Measurements from ENCODE around the gene PSMG3. TPM values are rescaled to one million over a fixed set of nuclear protein-coding genes. Genes with fewer than 3 reads are reported as not detected.
A peak's percentile ranks its signal among the peaks of the same experiment; 100 is the strongest.

The PSMG3 gene
- total RNA-seq, 1 donor from 2014 or later = 19.3 TPM

- Histone ChIP-seq H3K27ac (ENCODE audit: low read depth, low read length) (peak overlapping the region; percentile 69), H3K4me1 (ENCODE audit: control insufficient read depth in 3 of 3, insufficient read depth in 3 of 3, low read length in 3 of 3) (peaks cover 31 to 34% (median 33%) of the 10 kb centered on the region in 3 donors), H3K4me3 (ENCODE audit: low read length in 3 of 3) (peak overlapping the region in 1 of 3 donors; percentile 5), H3K9me3 (ENCODE audit: control insufficient read depth in 3 of 3, low read length in 3 of 3) (no peaks in the 10 kb centered on the region), H3K9ac (ENCODE audit: low read depth in 1 of 3, low read length in 3 of 3) (peak overlapping the region in 1 of 3 donors; percentile 9), H3K36me3 (ENCODE audit: control insufficient read depth in 3 of 3, insufficient read depth in 3 of 3, low read length in 3 of 3) (peaks cover 11 to 14% (median 12%) of the 10 kb centered on the region in 3 donors), H3K27me3 (ENCODE audit: control insufficient read depth in 3 of 3, insufficient read depth in 3 of 3, low read length in 3 of 3) (no peaks in the 10 kb centered on the region)
These were observed 1.8 kb downstream of the PSMG3 start for GRCh38 chr7:1567896-1568510.

DNA sequence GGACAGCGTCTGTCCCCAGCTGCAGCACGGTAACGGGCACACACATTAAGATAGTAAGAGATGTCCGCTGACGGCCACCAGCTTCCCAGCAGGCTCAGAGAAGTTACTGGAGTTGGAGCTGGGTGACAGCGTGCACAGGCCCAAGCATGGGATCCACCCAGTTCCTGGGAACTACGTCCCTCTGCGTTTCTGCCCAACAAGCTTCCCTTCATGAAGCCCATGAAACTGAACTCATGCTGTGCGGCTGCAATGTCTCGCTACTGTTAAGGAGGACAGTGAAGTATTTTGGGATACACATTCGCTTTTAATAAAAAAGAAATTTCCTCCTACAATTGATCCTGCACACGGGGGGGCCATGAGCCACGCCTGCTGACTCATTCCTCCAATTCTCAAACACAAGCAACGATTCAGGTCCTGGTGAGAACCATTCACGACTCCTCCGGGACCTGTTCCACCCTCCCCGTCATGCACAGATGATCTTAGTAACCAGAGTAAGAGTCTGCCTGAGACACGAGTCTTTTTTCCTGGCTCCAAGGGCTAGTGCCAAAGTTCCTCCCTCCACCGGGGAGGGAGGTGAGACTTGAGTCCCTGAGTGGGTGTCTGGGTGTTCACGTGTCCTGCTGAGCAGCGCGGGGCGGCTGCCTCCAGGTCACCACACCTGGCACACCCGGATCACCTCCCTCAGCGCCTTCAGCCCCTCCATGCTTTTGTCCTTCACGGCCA, 2.6 kb downstream of the PSMG3 start:
- Histone ChIP-seq H3K27me3 (ENCODE audit: control insufficient read depth in 3 of 3, insufficient read depth in 3 of 3, low read length in 3 of 3) (no peaks in the 10 kb centered on the region), H3K4me3 (ENCODE audit: low read length in 3 of 3) (peak overlapping the region in 2 of 3 donors; percentile 5 to 30), H3K4me1 (ENCODE audit: control insufficient read depth in 3 of 3, insufficient read depth in 3 of 3, low read length in 3 of 3) (peaks cover 31 to 37% (median 34%) of the 10 kb centered on the region in 3 donors), H3K9ac (ENCODE audit: low read depth in 1 of 3, low read length in 3 of 3) (peak overlapping the region in 2 of 3 donors; percentile 14 to 45), H3K36me3 (ENCODE audit: control insufficient read depth in 3 of 3, insufficient read depth in 3 of 3, low read length in 3 of 3) (peaks cover 11 to 14% (median 12%) of the 10 kb centered on the region in 3 donors), H3K27ac (ENCODE audit: low read depth, low read length) (peak overlapping the region; percentile 69), H3K9me3 (ENCODE audit: control insufficient read depth in 3 of 3, low read length in 3 of 3) (no peaks in the 10 kb centered on the region)

DNA sequence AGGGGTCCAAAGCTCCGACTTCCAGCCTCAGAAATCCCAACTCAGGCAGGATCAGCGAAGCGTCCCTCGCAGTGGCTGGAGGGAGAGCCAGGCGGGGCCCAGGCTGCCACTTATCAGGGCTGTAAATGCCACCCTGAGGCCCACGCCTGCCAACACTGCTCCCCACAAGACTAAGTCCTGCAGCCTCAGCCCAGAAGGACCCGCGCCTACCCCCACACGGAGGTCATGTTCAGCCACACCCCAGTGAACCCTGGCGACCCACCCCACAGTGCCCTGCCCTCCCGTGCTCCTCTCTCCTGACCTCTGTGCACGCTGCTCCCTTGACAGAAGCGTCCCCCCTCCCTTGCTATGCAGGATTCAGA, 3.2 kb downstream of the PSMG3 start:
- H3K27ac ChIP-seq (ENCODE audit: low read depth, low read length) = peak overlapping the region; percentile 69
- no peaks in the 10 kb centered on the region for H3K27me3 ChIP-seq (ENCODE audit: control insufficient read depth in 3 of 3, insufficient read depth in 3 of 3, low read length in 3 of 3)
- peak overlapping the region in 2 of 3 donors; percentile 14 to 19 for H3K9ac ChIP-seq (ENCODE audit: low read depth in 1 of 3, low read length in 3 of 3)
- peaks cover 11 to 14% (median 12%) of the 10 kb centered on the region in 3 donors for H3K36me3 ChIP-seq (ENCODE audit: control insufficient read depth in 3 of 3, insufficient read depth in 3 of 3, low read length in 3 of 3)
- H3K4me3 ChIP-seq (ENCODE audit: low read length in 3 of 3) = no peak overlapping the region
- peaks cover 27 to 37% (median 34%) of the 10 kb centered on the region in 3 donors for H3K4me1 ChIP-seq (ENCODE audit: control insufficient read depth in 3 of 3, insufficient read depth in 3 of 3, low read length in 3 of 3)
- no peaks in the 10 kb centered on the region for H3K9me3 ChIP-seq (ENCODE audit: control insufficient read depth in 3 of 3, low read length in 3 of 3)

- H3K9ac ChIP-seq (ENCODE audit: low read depth in 1 of 3, low read length in 3 of 3) = no peak overlapping the region
- H3K27ac ChIP-seq (ENCODE audit: low read depth, low read length) = no peak overlapping the region
- peaks cover 10 to 14% (median 12%) of the 10 kb centered on the region in 3 donors for H3K36me3 ChIP-seq (ENCODE audit: control insufficient read depth in 3 of 3, insufficient read depth in 3 of 3, low read length in 3 of 3)
- peaks cover 22 to 32% (median 29%) of the 10 kb centered on the region in 3 donors for H3K4me1 ChIP-seq (ENCODE audit: control insufficient read depth in 3 of 3, insufficient read depth in 3 of 3, low read length in 3 of 3)
- no peaks in the 10 kb centered on the region for H3K27me3 ChIP-seq (ENCODE audit: control insufficient read depth in 3 of 3, insufficient read depth in 3 of 3, low read length in 3 of 3)
- H3K4me3 ChIP-seq (ENCODE audit: low read length in 3 of 3) = no peak overlapping the region
- no peaks in the 10 kb centered on the region for H3K9me3 ChIP-seq (ENCODE audit: control insufficient read depth in 3 of 3, low read length in 3 of 3)
These were observed 5.2 kb downstream of the PSMG3 start for GRCh38 chr7:1564603-1565022.

GRCh38 chr7:1563981-1564602, 5.7 kb downstream of the PSMG3 start:
- Histone ChIP-seq H3K9me3 (ENCODE audit: control insufficient read depth in 3 of 3, low read length in 3 of 3) (no peaks in the 10 kb centered on the region), H3K27ac (ENCODE audit: low read depth, low read length) (no peak overlapping the region), H3K4me1 (ENCODE audit: control insufficient read depth in 3 of 3, insufficient read depth in 3 of 3, low read length in 3 of 3) (peaks cover 19 to 28% (median 25%) of the 10 kb centered on the region in 3 donors), H3K27me3 (ENCODE audit: control insufficient read depth in 3 of 3, insufficient read depth in 3 of 3, low read length in 3 of 3) (no peaks in the 10 kb centered on the region), H3K36me3 (ENCODE audit: control insufficient read depth in 3 of 3, insufficient read depth in 3 of 3, low read length in 3 of 3) (peaks cover 10 to 14% (median 12%) of the 10 kb centered on the region in 3 donors), H3K9ac (ENCODE audit: low read depth in 1 of 3, low read length in 3 of 3) (no peak overlapping the region), H3K4me3 (ENCODE audit: low read length in 3 of 3) (no peak overlapping the region)

- Histone ChIP-seq H3K27ac (ENCODE audit: low read depth, low read length) (no peak overlapping the region), H3K9me3 (ENCODE audit: control insufficient read depth in 3 of 3, low read length in 3 of 3) (no peaks in the 10 kb centered on the region), H3K27me3 (ENCODE audit: control insufficient read depth in 3 of 3, insufficient read depth in 3 of 3, low read length in 3 of 3) (no peaks in the 10 kb centered on the region), H3K4me1 (ENCODE audit: control insufficient read depth in 3 of 3, insufficient read depth in 3 of 3, low read length in 3 of 3) (peaks cover 15 to 24% (median 19%) of the 10 kb centered on the region in 3 donors), H3K9ac (ENCODE audit: low read depth in 1 of 3, low read length in 3 of 3) (peak overlapping the region in 1 of 3 donors; percentile 33), H3K36me3 (ENCODE audit: control insufficient read depth in 3 of 3, insufficient read depth in 3 of 3, low read length in 3 of 3) (peaks cover 9 to 14% (median 9%) of the 10 kb centered on the region in 3 donors), H3K4me3 (ENCODE audit: low read length in 3 of 3) (no peak overlapping the region)
These were observed 7.2 kb downstream of the PSMG3 start for GRCh38 chr7:1562597-1563051.

- H3K4me3 ChIP-seq (ENCODE audit: low read length in 3 of 3) = no peak overlapping the region
- no peaks in the 10 kb centered on the region for H3K27me3 ChIP-seq (ENCODE audit: control insufficient read depth in 3 of 3, insufficient read depth in 3 of 3, low read length in 3 of 3)
- H3K36me3 ChIP-seq (ENCODE audit: control insufficient read depth in 3 of 3, insufficient read depth in 3 of 3, low read length in 3 of 3) = peaks cover 5 to 10% (median 5%) of the 10 kb centered on the region in 3 donors
- no peaks in the 10 kb centered on the region for H3K9me3 ChIP-seq (ENCODE audit: control insufficient read depth in 3 of 3, low read length in 3 of 3)
- peaks cover 11 to 20% (median 15%) of the 10 kb centered on the region in 3 donors for H3K4me1 ChIP-seq (ENCODE audit: control insufficient read depth in 3 of 3, insufficient read depth in 3 of 3, low read length in 3 of 3)
- peak overlapping the region in 1 of 3 donors; percentile 33 for H3K9ac ChIP-seq (ENCODE audit: low read depth in 1 of 3, low read length in 3 of 3)
- no peak overlapping the region for H3K27ac ChIP-seq (ENCODE audit: low read depth, low read length)
These were observed 7.7 kb downstream of the PSMG3 start for GRCh38 chr7:1562116-1562515.

- no peaks in the 10 kb centered on the region for H3K27me3 ChIP-seq (ENCODE audit: control insufficient read depth in 3 of 3, insufficient read depth in 3 of 3, low read length in 3 of 3)
- no peaks in the 10 kb centered on the region for H3K9me3 ChIP-seq (ENCODE audit: control insufficient read depth in 3 of 3, low read length in 3 of 3)
- H3K36me3 ChIP-seq (ENCODE audit: control insufficient read depth in 3 of 3, insufficient read depth in 3 of 3, low read length in 3 of 3) = peaks cover 0 to 6% (median 0%) of the 10 kb centered on the region in 3 donors
- H3K27ac ChIP-seq (ENCODE audit: low read depth, low read length) = no peak overlapping the region
- no peak overlapping the region for H3K4me3 ChIP-seq (ENCODE audit: low read length in 3 of 3)
- peaks cover 7 to 15% (median 11%) of the 10 kb centered on the region in 3 donors for H3K4me1 ChIP-seq (ENCODE audit: control insufficient read depth in 3 of 3, insufficient read depth in 3 of 3, low read length in 3 of 3)
- H3K9ac ChIP-seq (ENCODE audit: low read depth in 1 of 3, low read length in 3 of 3) = no peak overlapping the region
These were observed 8.5 kb downstream of the PSMG3 start for GRCh38 chr7:1561036-1561940.

GRCh38 chr7:1560620-1561031, 9.2 kb downstream of the PSMG3 start:
- no peaks in the 10 kb centered on the region for H3K9me3 ChIP-seq (ENCODE audit: control insufficient read depth in 3 of 3, low read length in 3 of 3)
- H3K27ac ChIP-seq (ENCODE audit: low read depth, low read length) = no peak overlapping the region
- H3K27me3 ChIP-seq (ENCODE audit: control insufficient read depth in 3 of 3, insufficient read depth in 3 of 3, low read length in 3 of 3) = no peaks in the 10 kb centered on the region
- H3K36me3 ChIP-seq (ENCODE audit: control insufficient read depth in 3 of 3, insufficient read depth in 3 of 3, low read length in 3 of 3) = peaks cover 0 to 6% (median 0%) of the 10 kb centered on the region in 3 donors
- no peak overlapping the region for H3K4me3 ChIP-seq (ENCODE audit: low read length in 3 of 3)
- peaks cover 12 to 22% (median 18%) of the 10 kb centered on the region in 3 donors for H3K4me1 ChIP-seq (ENCODE audit: control insufficient read depth in 3 of 3, insufficient read depth in 3 of 3, low read length in 3 of 3)
- no peak overlapping the region for H3K9ac ChIP-seq (ENCODE audit: low read depth in 1 of 3, low read length in 3 of 3)

Measured in skeletal muscle tissue (tissue), 4 donors.